G401.6 (cell line): ENCODE results near the gene CDHR1.

Source experiments
- FAIRE-seq: peaks from 2 replicates; lab custom pipeline; 2012; peaks lifted over from hg19 to GRCh38; lab: Jason Lieb, UNC

The CDHR1 gene

GRCh38 chr10:84233940-84234339 is 39.6 kb downstream of the CDHR1 start:
- FAIRE-seq, result no peak

GRCh38 chr10:84234479-84234878 is 40.1 kb downstream of the CDHR1 start:
- no peak for FAIRE-seq

- FAIRE-seq, result no peak
These were observed 40.8 kb downstream of the CDHR1 start for GRCh38 chr10:84235096-84235495.

- FAIRE-seq, result no peak
These were observed 42.5 kb downstream of the CDHR1 start for GRCh38 chr10:84236807-84237198.

GRCh38 chr10:84237199-84238051 is 43.1 kb downstream of the CDHR1 start:
- FAIRE-seq, result no peak

- no peak for FAIRE-seq
These were observed 44.6 kb downstream of the CDHR1 start for GRCh38 chr10:84238909-84239308.

- no peak for FAIRE-seq
These were observed 47.0 kb downstream of the CDHR1 start, which contains the start of gene LRIT1 for GRCh38 chr10:84241185-84241790. Gene LRIT1, minus strand, starts transcription at chr10:84241546. Its CDS starts 107 bp downstream, at chr10:84241439.

GRCh38 chr10:84243759-84244158 is 49.4 kb downstream of the CDHR1 start:
- no peak for FAIRE-seq

- FAIRE-seq, result no peak
These were observed 50.4 kb downstream of the CDHR1 start, which contains the start of gene RGR for GRCh38 chr10:84244651-84245270. Gene RGR, plus strand, starts transcription at chr10:84245053. Its CDS starts 38 bp downstream, at chr10:84245091.

GRCh38 chr10:84247496-84247895 is 53.2 kb downstream of the CDHR1 start:
- FAIRE-seq, result no peak

- no peak for FAIRE-seq
These were observed 54.5 kb downstream of the CDHR1 start for GRCh38 chr10:84248794-84249193.

- FAIRE-seq, result no peak
These were observed 60.5 kb downstream of the CDHR1 start for GRCh38 chr10:84254552-84255478.

GRCh38 chr10:84256510-84257342 is 62.4 kb downstream of the CDHR1 start:
- no peak for FAIRE-seq

- FAIRE-seq, result no peak
These were observed 63.1 kb downstream of the CDHR1 start for GRCh38 chr10:84257343-84258020.

- FAIRE-seq, result no peak
These were observed 63.8 kb downstream of the CDHR1 start for GRCh38 chr10:84258034-84258695.

- FAIRE-seq, result no peak
These were observed 67.0 kb downstream of the CDHR1 start for GRCh38 chr10:84261236-84261915.

GRCh38 chr10:84262190-84262956 is 68.0 kb downstream of the CDHR1 start:
- FAIRE-seq, result no peak

- no peak for FAIRE-seq
These were observed 69.4 kb downstream of the CDHR1 start for GRCh38 chr10:84263716-84264115.
